ENCODE measurements around the gene LRRN2.

Gene LRRN2

DNA sequence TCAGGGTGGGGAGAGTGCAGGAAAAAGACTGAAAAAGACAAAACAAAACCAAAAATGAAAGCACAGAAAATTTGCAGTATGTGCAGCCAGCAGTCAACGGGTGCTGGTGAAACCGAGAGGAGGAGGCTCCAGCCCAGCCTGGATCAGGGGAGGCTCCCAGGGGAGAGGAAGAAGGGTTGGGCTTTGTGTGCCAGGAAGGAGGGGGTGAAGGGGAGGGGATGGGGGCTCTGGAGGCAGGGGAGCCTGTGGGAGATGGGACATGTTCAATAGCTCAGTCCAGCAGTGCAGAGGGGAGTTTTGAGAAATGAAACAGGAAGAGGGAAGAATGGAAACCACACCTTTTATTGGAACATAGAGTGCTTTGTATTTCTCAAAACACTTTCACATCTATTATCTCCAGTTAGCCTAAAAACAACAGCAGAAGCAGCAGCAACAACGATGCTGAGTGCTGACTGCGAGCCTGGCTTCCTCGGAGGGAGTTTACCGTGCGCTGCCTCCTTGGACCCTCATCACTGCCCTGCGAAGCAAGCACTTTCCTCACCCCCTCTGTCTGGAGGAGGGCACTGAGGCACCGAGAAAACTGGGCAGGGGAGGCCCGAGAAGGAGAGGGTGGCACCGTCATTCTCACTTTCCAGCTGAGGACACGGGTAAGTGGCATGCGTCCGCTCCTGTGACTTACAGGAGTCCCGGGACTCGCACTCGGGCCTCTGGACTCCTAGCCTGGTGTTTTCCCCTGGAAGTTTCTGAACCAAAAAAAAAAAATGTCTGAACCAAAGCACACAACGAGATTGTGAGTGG is 106.5 kb downstream of the LRRN2 start:
- Mint-ChIP-seq H3K4me1 (peaks cover 40% of the 10 kb centered on the region), H3K27me3 (ENCODE audit: low read depth) (peaks cover 28% of the 10 kb centered on the region), H3K4me3 (peak overlapping the region in 2 of 3 experiments; percentile 12 to 29), H3K27ac (no peak overlapping the region), H3K36me3 (ENCODE audit: low read depth) (no peaks in the 10 kb centered on the region), H3K9me3 (no peaks in the 10 kb centered on the region)
- TF ChIP-seq, protein P1, sequence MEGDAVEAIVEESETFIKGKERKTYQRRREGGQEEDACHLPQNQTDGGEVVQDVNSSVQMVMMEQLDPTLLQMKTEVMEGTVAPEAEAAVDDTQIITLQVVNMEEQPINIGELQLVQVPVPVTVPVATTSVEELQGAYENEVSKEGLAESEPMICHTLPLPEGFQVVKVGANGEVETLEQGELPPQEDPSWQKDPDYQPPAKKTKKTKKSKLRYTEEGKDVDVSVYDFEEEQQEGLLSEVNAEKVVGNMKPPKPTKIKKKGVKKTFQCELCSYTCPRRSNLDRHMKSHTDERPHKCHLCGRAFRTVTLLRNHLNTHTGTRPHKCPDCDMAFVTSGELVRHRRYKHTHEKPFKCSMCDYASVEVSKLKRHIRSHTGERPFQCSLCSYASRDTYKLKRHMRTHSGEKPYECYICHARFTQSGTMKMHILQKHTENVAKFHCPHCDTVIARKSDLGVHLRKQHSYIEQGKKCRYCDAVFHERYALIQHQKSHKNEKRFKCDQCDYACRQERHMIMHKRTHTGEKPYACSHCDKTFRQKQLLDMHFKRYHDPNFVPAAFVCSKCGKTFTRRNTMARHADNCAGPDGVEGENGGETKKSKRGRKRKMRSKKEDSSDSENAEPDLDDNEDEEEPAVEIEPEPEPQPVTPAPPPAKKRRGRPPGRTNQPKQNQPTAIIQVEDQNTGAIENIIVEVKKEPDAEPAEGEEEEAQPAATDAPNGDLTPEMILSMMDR (IDR thresholded peaks at IDR 0.05; ENCODE audit: unreplicated experiment in 3 of 3): no peak

DNA sequence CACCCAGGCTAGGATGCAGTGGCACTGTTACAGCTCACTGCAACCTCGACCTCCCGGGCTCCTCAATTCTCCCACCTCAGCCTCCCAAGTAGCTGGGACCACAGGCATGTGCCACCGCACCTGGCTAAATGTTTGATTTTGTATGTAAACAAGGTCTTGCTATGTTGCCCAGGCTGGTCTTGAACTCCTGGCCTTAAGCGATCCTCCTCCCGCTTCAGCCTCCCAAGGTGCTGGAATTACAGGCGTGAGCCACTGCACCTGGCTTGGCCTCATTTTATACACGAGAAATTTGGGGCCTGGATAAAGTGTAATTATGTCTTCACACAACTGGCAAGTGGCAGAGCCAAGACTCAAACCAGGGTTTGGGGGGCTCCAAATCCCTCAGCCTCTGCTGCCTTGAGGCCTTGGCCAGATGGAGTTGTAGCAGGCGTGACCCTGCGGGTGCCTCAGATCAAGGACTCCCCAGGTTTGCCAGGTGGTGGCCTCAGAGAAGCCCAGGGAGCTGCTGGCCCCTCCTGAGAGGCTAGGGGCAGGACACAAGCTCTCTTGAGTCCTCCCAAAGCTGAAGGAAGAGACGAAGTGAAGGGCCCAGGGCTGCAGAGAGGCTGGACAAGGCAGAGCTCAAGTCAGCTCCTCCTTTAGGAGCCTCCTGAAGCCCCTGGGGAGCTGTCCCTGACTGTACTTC is 107.6 kb downstream of the LRRN2 start:
- Mint-ChIP-seq H3K27me3 (ENCODE audit: low read depth) (peaks cover 28% of the 10 kb centered on the region), H3K9me3 (no peaks in the 10 kb centered on the region), H3K27ac (no peak overlapping the region), H3K4me1 (peaks cover 43% of the 10 kb centered on the region), H3K4me3 (no peak overlapping the region), H3K36me3 (ENCODE audit: low read depth) (no peaks in the 10 kb centered on the region)
- TF ChIP-seq, protein P1 (IDR thresholded peaks at IDR 0.05; ENCODE audit: unreplicated experiment in 3 of 3): no peak

DNA sequence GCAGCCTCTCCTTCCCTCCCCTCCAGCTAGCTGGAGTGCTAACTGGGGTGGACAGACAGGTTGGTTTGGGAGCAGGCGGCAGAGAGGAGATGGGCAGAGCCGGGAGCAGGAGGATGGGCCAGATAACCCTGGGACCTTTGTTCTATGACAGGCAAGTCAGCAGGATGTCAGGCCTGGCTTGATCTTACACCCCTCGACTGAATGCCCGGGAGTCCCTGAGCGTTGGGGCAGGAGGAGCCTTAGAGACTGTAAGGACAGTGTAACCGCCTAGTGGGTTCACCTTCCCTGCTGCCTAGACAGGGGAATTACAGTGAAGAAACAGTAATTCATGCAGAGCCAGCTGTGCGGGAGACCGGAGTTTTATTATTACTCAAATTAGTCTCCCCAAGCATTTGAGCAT is 109.1 kb downstream of the LRRN2 start:
- H3K9me3 Mint-ChIP-seq: no peaks in the 10 kb centered on the region
- H3K4me3 Mint-ChIP-seq: no peak overlapping the region
- no peak overlapping the region for H3K27ac Mint-ChIP-seq
- TF ChIP-seq, protein P1 (IDR thresholded peaks at IDR 0.05; ENCODE audit: unreplicated experiment in 3 of 3): no peak
- H3K36me3 Mint-ChIP-seq (ENCODE audit: low read depth): no peaks in the 10 kb centered on the region
- peaks cover 28% of the 10 kb centered on the region for H3K27me3 Mint-ChIP-seq (ENCODE audit: low read depth)
- H3K4me1 Mint-ChIP-seq: peaks cover 43% of the 10 kb centered on the region

DNA sequence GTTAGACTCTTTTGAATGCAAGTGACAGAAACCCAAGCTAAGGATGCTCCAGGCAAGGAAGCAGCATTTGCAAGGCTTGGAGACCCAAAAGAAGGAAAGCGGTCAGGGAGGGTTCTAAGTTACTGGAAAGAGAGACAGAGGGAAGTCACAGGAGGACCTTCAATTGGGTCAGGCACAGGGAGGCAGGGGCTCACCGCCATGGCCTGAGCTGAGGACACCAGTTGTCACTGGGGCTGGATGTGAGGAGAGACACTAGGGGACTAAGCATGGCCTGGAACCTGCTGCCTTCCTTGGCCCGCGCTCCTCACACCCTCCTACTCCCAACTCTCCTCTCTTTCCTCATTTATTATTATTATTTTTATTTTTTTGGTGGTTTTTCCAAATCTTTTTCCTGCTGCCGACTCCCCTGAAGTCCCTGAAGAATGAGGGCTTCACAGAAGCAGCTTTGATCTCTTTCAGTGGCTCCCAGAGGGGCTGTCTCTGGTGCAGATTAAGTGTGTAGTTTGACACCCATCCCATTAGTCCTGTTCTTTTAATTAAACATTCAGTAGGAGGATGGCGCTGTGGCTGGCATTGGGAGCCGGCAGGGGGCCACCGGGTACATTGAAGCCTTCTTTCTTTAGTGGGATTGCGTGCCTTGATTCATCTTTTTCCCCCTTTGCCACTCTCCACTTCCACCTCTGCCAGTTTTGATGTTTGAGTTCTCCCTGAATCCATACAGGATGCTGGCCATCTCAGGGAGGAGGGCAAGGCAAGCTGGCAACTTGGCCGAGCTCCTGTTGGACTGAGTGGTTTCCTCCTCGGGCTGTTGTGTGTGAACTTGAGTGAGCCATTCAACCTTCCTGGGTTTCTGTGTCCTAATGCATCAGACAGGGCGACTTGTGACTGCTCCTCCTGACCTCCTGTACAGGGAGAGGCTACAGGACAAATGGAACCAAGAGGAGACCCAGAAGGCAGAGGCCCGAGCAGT is 110.0 kb downstream of the LRRN2 start:
- TF ChIP-seq, protein P1 (IDR thresholded peaks at IDR 0.05; ENCODE audit: unreplicated experiment in 3 of 3): no peak
- Mint-ChIP-seq H3K27me3 (ENCODE audit: low read depth) (peaks cover 28% of the 10 kb centered on the region), H3K4me1 (peaks cover 43% of the 10 kb centered on the region), H3K27ac (peak overlapping the region in 1 of 3 experiments; percentile 32), H3K9me3 (no peaks in the 10 kb centered on the region), H3K36me3 (ENCODE audit: low read depth) (no peaks in the 10 kb centered on the region), H3K4me3 (no peak overlapping the region)

DNA sequence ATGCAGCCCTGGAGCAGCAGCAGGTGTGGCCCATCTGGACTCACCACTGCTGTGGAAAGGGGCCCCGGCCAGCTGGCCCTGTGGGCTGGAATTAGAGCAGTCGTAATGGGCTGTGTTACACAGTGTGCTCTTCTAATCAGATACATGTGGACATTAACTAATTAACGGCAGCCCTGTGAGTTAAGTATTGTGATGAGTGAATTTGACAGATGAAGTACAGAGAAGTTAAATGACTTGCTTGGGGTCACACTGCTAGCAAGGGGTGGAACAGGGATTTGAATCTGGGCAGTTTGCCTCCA is 110.7 kb downstream of the LRRN2 start:
- H3K36me3 Mint-ChIP-seq (ENCODE audit: low read depth): no peaks in the 10 kb centered on the region
- TF ChIP-seq, protein P1 (IDR thresholded peaks at IDR 0.05; ENCODE audit: unreplicated experiment in 3 of 3): no peak
- H3K27me3 Mint-ChIP-seq (ENCODE audit: low read depth): peaks cover 23% of the 10 kb centered on the region
- peaks cover 36% of the 10 kb centered on the region for H3K4me1 Mint-ChIP-seq
- peak overlapping the region in 2 of 3 experiments; percentile 32 to 46 for H3K27ac Mint-ChIP-seq
- no peaks in the 10 kb centered on the region for H3K9me3 Mint-ChIP-seq
- H3K4me3 Mint-ChIP-seq: no peak overlapping the region

Data from nephron (organoid).